Keratinocyte (primary cell): ENCODE measurements around the gene ROS1. TPM values are rescaled to one million over a fixed set of nuclear protein-coding genes. Genes with fewer than 3 reads are reported as not detected.

Experiments used
- DNase-seq: peaks from one replicate; pipeline ENCODE4 v3.0.0-alpha.2; 2011; ENCODE audit warnings: low read depth, missing footprints, low spot score
- FAIRE-seq: peaks from 2 replicates; lab custom pipeline; 2011; peaks lifted over from hg19 to GRCh38; lab: Jason Lieb, UNC
- H2AFZ ChIP-seq: 2 replicates; pipeline ENCODE4 v1.6.0; 2012; ENCODE audit warnings: low read length, control low read depth, inconsistent platforms; ENCODE audit not compliant: control insufficient read depth
- H3K27ac ChIP-seq: 2 replicates; pipeline ENCODE4 v1.5.1; 2011; ENCODE audit warnings: low read length; ENCODE audit not compliant: control insufficient read depth, insufficient read depth
- H3K27me3 ChIP-seq: 3 replicates; pipeline ENCODE4 v1.6.0; 2011; ENCODE audit warnings: low read length; ENCODE audit not compliant: control insufficient read depth, insufficient read depth; ENCODE audit errors: extremely low read depth
- H3K36me3 ChIP-seq, 2 experiments: 2 replicates in 1 of 2; 3 replicates in 1 of 2; pipeline ENCODE4 v1.5.1; 2011; ENCODE audit warnings: low read length in 2 of 2, mild to moderate bottlenecking in 1 of 2; ENCODE audit not compliant: control insufficient read depth in 2 of 2, insufficient read depth in 2 of 2; ENCODE audit errors: extremely low read depth in 1 of 2
- H3K4me1 ChIP-seq: 3 replicates; pipeline ENCODE4 v1.5.1; 2011; ENCODE audit warnings: low read length; ENCODE audit not compliant: control insufficient read depth, insufficient read depth; ENCODE audit errors: extremely low read depth
- H3K4me2 ChIP-seq: 3 replicates; pipeline ENCODE4 v1.6.0; 2011; ENCODE audit warnings: low read depth, low read length; ENCODE audit not compliant: control insufficient read depth, insufficient read depth; ENCODE audit errors: extremely low read depth
- H3K4me3 ChIP-seq, 3 experiments: fragments of 200-600 bp in 1 of 3; sonication (generic) in 1 of 3; 2 replicates in 2 of 3; 3 replicates in 1 of 3; pipeline ENCODE4 v1.5.1; 2011 to 2016; ENCODE audit warnings: low read length in 3 of 3, mild to moderate bottlenecking in 3 of 3, control low read depth in 2 of 3, inconsistent platforms in 1 of 3, low read depth in 1 of 3, mixed read lengths in 1 of 3, mixed run types in 1 of 3, moderate library complexity in 1 of 3; ENCODE audit not compliant: control insufficient read depth in 2 of 3, insufficient read depth in 2 of 3; ENCODE audit errors: extremely low read depth in 1 of 3
- H3K79me2 ChIP-seq: 2 replicates; pipeline ENCODE4 v1.6.0; 2012; ENCODE audit warnings: low read length; ENCODE audit not compliant: control insufficient read depth, insufficient read depth
- H3K9ac ChIP-seq: 3 replicates; pipeline ENCODE4 v1.6.0; 2011; ENCODE audit warnings: low read length; ENCODE audit not compliant: control insufficient read depth, insufficient read depth; ENCODE audit errors: extremely low read depth
- H3K9me1 ChIP-seq: 3 replicates; pipeline ENCODE4 v1.6.0; 2011; ENCODE audit warnings: low read length; ENCODE audit not compliant: control insufficient read depth, insufficient read depth; ENCODE audit errors: extremely low read depth
- H3K9me3 ChIP-seq: 2 replicates; pipeline ENCODE4 v1.5.1; 2012; ENCODE audit warnings: low read depth, low read length; ENCODE audit not compliant: control insufficient read depth
- H4K20me1 ChIP-seq: 3 replicates; pipeline ENCODE4 v1.6.0; 2011; ENCODE audit warnings: low read length; ENCODE audit not compliant: control insufficient read depth, insufficient read depth; ENCODE audit errors: extremely low read depth
- EZH2 ChIP-seq: IDR thresholded peaks from one replicate; pipeline ENCODE4 v1.6.1; 2012; ENCODE audit warnings: inconsistent platforms, mild to moderate bottlenecking, low read length, moderate library complexity
- dilution Hi-C: fragments of 300-500 bp; cut with MboI; formaldehyde crosslinking; loops from one replicate; pipeline ENCODE4 v1.7.0; 2020; ENCODE audit warnings: low sequenced_read_pairs; ENCODE audit not compliant: extremely low pct_ligation_motif_present
- polyA plus RNA-seq, 5 experiments: library from polyadenylated mRNA; depleted of rRNA in 3 of 5; stranded (reverse) in 3 of 5; stranded (forward) in 1 of 5; unstranded in 1 of 5; fragments of >200 nt; gene quantifications; 1 replicate in 1 of 5; 2 replicates in 3 of 5; 3 replicates in 1 of 5; pipeline versions ENCODE4 v1.2.1 to v1.2.3, GENCODE V29; 2011 to 2012; ENCODE audit warnings: missing spikeins in 2 of 5, low read depth in 1 of 5, low replicate concordance in 1 of 5
- TF ChIP-seq, protein P1 (sequence below), 3 experiments: IDR thresholded peaks in 1 of 3; conservative IDR thresholded peaks in 1 of 3; optimal IDR thresholded peaks in 1 of 3; 2 replicates in 2 of 3; 3 replicates in 1 of 3; pipeline versions ENCODE3 to v1.5.1; 2011; ENCODE audit warnings: low read length in 3 of 3, mild to moderate bottlenecking in 3 of 3, moderate library complexity in 2 of 3, control low read depth in 1 of 3, inconsistent platforms in 1 of 3; ENCODE audit not compliant: insufficient read depth in 2 of 3; ENCODE audit errors: extremely low read depth in 1 of 3

ROS1 gene
- polyA plus RNA-seq, 1 donor (not counting 4 experiments of a cell fraction or from before 2014, with no cell fraction given), result 0.16 TPM

DNA sequence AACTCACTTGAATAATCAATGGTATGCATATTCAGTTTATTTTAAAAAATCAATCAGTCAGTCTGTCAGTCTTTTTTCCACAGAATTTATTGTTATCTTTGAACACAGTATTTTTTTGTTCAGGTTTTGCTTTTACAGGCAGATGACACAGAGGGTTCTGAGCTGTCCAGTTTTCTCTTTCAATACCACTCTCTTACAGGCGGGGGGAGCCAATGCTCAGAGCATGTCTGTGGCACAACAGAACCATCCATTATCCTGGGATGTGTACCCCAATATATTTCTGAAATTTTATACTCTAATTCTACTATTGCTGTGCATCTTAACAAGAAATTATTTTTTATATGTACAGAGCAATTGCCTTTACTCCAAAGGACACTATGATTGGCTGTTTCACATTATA lies 21.2 kb downstream of the ROS1 start:
- dilution Hi-C loops, result no loop called here
- no peak overlapping the region for H2AFZ ChIP-seq
- H3K36me3 ChIP-seq, result no peaks in the 10 kb centered on the region
- H4K20me1 ChIP-seq, result no peaks in the 10 kb centered on the region
- no peaks in the 10 kb centered on the region for H3K4me1 ChIP-seq
- FAIRE-seq, result no peak
- DNase-seq, result no peak
- H3K9me3 ChIP-seq, result no peaks in the 10 kb centered on the region
- H3K4me3 ChIP-seq, result no peak overlapping the region
- no peak overlapping the region for H3K9ac ChIP-seq
- H3K4me2 ChIP-seq, result no peak overlapping the region
- TF ChIP-seq, protein P1, sequence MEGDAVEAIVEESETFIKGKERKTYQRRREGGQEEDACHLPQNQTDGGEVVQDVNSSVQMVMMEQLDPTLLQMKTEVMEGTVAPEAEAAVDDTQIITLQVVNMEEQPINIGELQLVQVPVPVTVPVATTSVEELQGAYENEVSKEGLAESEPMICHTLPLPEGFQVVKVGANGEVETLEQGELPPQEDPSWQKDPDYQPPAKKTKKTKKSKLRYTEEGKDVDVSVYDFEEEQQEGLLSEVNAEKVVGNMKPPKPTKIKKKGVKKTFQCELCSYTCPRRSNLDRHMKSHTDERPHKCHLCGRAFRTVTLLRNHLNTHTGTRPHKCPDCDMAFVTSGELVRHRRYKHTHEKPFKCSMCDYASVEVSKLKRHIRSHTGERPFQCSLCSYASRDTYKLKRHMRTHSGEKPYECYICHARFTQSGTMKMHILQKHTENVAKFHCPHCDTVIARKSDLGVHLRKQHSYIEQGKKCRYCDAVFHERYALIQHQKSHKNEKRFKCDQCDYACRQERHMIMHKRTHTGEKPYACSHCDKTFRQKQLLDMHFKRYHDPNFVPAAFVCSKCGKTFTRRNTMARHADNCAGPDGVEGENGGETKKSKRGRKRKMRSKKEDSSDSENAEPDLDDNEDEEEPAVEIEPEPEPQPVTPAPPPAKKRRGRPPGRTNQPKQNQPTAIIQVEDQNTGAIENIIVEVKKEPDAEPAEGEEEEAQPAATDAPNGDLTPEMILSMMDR (optimal IDR thresholded peaks at IDR 0.05 in 1 of 3, IDR thresholded peaks at IDR 0.05 in 1 of 3, conservative IDR thresholded peaks at IDR 0.05 in 1 of 3; ENCODE audit: extremely low read depth in 1 of 3, insufficient read depth in 2 of 3, low read length in 3 of 3), result peak in 1 of 3 experiments; percentile 57
- no peak for TF ChIP-seq EZH2
- no peaks in the 10 kb centered on the region for H3K79me2 ChIP-seq
- no peaks in the 10 kb centered on the region for H3K27me3 ChIP-seq
- no peaks in the 10 kb centered on the region for H3K9me1 ChIP-seq
- H3K27ac ChIP-seq, result no peak overlapping the region

DNA sequence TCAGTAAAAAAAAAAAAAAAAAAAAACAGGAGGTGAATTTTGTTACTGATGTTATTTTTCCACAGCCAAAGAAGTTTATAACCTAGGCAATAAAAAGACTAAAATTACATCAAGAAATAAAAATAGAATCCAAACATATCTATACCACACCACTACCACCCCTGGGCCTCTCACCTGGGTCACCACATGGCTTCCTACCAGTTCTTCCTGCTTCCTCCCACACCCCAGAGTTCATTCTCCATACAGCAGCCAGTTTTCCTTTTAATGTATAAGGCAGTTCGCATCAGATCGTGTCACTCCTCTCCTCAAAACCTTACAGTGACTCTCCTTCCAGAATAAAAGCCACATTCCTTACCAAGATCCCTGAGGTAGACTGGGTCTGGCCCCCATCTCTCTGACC lies 23.9 kb downstream of the ROS1 start:
- DNase-seq, result no peak
- H3K79me2 ChIP-seq, result no peaks in the 10 kb centered on the region
- FAIRE-seq, result no peak
- peak overlapping the region; percentile 14 for H2AFZ ChIP-seq
- no peaks in the 10 kb centered on the region for H3K36me3 ChIP-seq
- H3K4me3 ChIP-seq, result no peak overlapping the region
- no peaks in the 10 kb centered on the region for H4K20me1 ChIP-seq
- H3K27ac ChIP-seq, result no peak overlapping the region
- no peaks in the 10 kb centered on the region for H3K9me3 ChIP-seq
- no peak overlapping the region for H3K9ac ChIP-seq
- H3K4me2 ChIP-seq, result no peak overlapping the region
- no peak for TF ChIP-seq EZH2
- TF ChIP-seq, protein P1 (optimal IDR thresholded peaks at IDR 0.05 in 1 of 3, IDR thresholded peaks at IDR 0.05 in 1 of 3, conservative IDR thresholded peaks at IDR 0.05 in 1 of 3; ENCODE audit: extremely low read depth in 1 of 3, insufficient read depth in 2 of 3, low read length in 3 of 3), result no peak
- no peaks in the 10 kb centered on the region for H3K4me1 ChIP-seq
- no peaks in the 10 kb centered on the region for H3K9me1 ChIP-seq
- H3K27me3 ChIP-seq, result no peaks in the 10 kb centered on the region
- dilution Hi-C loops, result no loop called here
